ENCODE measurements around the gene ARRB2. TPM values are rescaled to one million over a fixed set of nuclear protein-coding genes. Genes with fewer than 3 reads are reported as not detected.
"Not testable (repeated sequence)": the region's sequence is repeated elsewhere in the genome, so short reads cannot be mapped to it uniquely, and the experiment has no call there.

The ARRB2 gene
- total RNA-seq, 1 donor from 2014 or later = 28.0 TPM

DNA sequence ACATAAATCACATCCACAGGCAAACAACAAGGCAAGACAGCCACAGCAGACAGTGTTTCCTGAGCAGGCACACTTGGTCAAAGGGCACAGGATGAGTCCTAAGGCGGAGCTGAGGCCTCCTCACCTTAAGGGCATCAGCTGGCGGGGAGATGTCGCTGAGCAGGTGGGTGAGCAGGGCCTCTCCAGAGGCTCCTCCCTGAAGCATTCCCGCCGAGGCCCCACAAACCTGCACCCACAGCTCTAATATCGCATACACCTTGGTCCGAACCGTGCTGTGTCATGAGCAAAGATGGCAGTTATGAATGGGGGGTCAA lies 35.8 kb upstream of the ARRB2 start:
- TF ChIP-seq, protein P1, sequence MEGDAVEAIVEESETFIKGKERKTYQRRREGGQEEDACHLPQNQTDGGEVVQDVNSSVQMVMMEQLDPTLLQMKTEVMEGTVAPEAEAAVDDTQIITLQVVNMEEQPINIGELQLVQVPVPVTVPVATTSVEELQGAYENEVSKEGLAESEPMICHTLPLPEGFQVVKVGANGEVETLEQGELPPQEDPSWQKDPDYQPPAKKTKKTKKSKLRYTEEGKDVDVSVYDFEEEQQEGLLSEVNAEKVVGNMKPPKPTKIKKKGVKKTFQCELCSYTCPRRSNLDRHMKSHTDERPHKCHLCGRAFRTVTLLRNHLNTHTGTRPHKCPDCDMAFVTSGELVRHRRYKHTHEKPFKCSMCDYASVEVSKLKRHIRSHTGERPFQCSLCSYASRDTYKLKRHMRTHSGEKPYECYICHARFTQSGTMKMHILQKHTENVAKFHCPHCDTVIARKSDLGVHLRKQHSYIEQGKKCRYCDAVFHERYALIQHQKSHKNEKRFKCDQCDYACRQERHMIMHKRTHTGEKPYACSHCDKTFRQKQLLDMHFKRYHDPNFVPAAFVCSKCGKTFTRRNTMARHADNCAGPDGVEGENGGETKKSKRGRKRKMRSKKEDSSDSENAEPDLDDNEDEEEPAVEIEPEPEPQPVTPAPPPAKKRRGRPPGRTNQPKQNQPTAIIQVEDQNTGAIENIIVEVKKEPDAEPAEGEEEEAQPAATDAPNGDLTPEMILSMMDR (IDR thresholded peaks at IDR 0.05) = no peak
- TF ChIP-seq POLR2A (IDR thresholded peaks at IDR 0.05) (no peak), POLR2AphosphoS5 (IDR thresholded peaks at IDR 0.05; ENCODE audit: insufficient read depth in 1 of 2, low read depth in 1 of 2) (no peak)
- no peak for DNase-seq (ENCODE audit: extremely low spot score in 2 of 2)
- H3K9me3 ChIP-seq = no peaks in the 10 kb centered on the region
- no peaks in the 10 kb centered on the region for H3K4me1 ChIP-seq
- H3K27ac ChIP-seq = no peak overlapping the region
- H3K27me3 ChIP-seq = no peaks in the 10 kb centered on the region
- intact Hi-C loops (cut with DNase I) = no loop called here
- no peak overlapping the region for H3K4me3 ChIP-seq
- peaks cover 0 to 78% of the 10 kb centered on the region in 2 donors for H3K36me3 ChIP-seq

DNA sequence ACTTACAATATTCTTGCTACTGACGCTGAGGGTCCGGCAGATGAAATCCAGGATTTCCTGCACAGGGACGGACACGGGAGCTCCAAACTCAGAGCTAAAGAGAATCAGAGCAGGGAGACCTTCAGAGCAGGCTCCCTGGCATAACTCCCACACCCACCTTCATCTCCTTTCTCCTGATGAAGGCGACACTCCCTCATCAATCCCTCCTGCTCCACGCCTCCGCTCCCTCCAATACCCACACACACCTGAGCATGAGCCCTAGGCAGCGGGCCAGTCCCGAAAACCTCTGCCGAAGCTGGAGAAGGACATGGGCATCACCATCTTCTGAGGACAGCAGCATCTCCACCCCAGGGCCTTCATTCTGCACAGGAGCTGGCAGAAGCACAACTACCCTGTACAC lies 34.6 kb upstream of the ARRB2 start:
- no peak for TF ChIP-seq POLR2A (IDR thresholded peaks at IDR 0.05)
- TF ChIP-seq, protein P1 (IDR thresholded peaks at IDR 0.05) = no peak
- no peak for TF ChIP-seq POLR2AphosphoS5 (IDR thresholded peaks at IDR 0.05; ENCODE audit: insufficient read depth in 1 of 2, low read depth in 1 of 2)

DNA sequence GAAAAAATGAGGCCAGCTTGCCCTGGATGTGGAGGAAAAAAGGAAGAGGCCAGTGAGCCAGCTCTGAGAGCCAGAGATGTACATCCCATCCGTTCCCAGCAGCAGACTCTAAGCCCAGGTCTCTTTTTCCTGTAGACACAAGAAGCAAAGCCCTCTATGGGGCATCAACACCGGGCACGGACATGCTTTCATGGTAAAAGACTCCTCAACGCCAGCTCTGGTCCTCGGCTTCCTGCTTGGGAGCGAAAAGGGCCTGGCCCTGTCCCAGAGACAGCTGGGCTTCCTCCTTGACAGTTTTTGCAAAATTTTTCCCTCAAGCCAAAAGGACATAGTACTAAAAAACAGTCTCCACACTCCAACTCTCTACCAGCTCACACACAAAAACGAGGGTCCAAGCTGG lies 33.6 kb upstream of the ARRB2 start:
- TF ChIP-seq POLR2A (IDR thresholded peaks at IDR 0.05) (no peak), POLR2AphosphoS5 (IDR thresholded peaks at IDR 0.05; ENCODE audit: insufficient read depth in 1 of 2, low read depth in 1 of 2) (no peak)
- TF ChIP-seq, protein P1 (IDR thresholded peaks at IDR 0.05) = no peak
- no peak for DNase-seq (ENCODE audit: extremely low spot score in 2 of 2)
- no peak overlapping the region for H3K27ac ChIP-seq
- intact Hi-C loops (cut with DNase I) = no loop called here
- H3K4me3 ChIP-seq = no peak overlapping the region
- no peaks in the 10 kb centered on the region for H3K9me3 ChIP-seq
- peaks cover 0 to 91% of the 10 kb centered on the region in 2 donors for H3K36me3 ChIP-seq
- H3K27me3 ChIP-seq = no peaks in the 10 kb centered on the region
- no peaks in the 10 kb centered on the region for H3K4me1 ChIP-seq

More for the DNA sequence above, 34.6 kb upstream of the ARRB2 start:
- Histone ChIP-seq H3K4me1 (no peaks in the 10 kb centered on the region), H3K27ac (no peak overlapping the region), H3K36me3 (peaks cover 0 to 88% of the 10 kb centered on the region in 2 donors), H3K4me3 (no peak overlapping the region), H3K27me3 (no peaks in the 10 kb centered on the region), H3K9me3 (no peaks in the 10 kb centered on the region)
- intact Hi-C loops (cut with DNase I) = no loop called here
- DNase-seq (ENCODE audit: extremely low spot score in 2 of 2) = no peak

DNA sequence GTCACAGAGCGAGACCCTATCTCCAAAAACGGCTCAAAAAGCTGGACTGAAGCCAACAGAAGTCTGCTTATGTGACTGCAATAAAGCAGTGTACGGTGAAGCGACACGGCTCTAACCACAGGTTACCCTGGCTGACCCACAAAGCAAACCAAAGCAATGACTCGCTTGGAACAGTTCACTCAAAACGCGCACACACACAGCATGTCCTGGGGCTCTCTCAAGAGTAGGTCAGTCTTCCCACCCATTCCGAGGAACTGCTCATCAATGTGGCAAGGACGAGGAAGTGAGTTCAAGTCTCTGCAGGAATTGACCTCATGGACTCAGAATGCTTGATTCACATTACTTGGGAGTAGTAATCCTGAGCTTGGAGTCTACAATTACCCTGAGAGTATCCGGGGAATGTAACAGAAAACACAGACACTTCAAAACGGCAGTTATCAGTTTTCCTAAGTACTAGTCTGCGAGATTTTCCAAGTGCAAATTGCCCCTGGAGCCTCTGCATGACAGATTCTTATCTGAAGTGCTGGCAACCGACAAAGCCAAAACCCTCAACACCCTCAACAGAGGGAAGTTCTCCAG lies 31.9 kb upstream of the ARRB2 start:
- Histone ChIP-seq H3K4me1 (no peaks in the 10 kb centered on the region), H3K9me3 (no peaks in the 10 kb centered on the region), H3K36me3 (peaks cover 0 to 88% of the 10 kb centered on the region in 2 donors), H3K4me3 (no peak overlapping the region), H3K27ac (no peak overlapping the region), H3K27me3 (no peaks in the 10 kb centered on the region)
- no peak for DNase-seq (ENCODE audit: extremely low spot score in 2 of 2)
- intact Hi-C loops (cut with DNase I) = no loop called here
- TF ChIP-seq POLR2A (IDR thresholded peaks at IDR 0.05) = no peak
- TF ChIP-seq POLR2AphosphoS5 (IDR thresholded peaks at IDR 0.05; ENCODE audit: insufficient read depth in 1 of 2, low read depth in 1 of 2) = no peak
- TF ChIP-seq, protein P1 (IDR thresholded peaks at IDR 0.05) = no peak

DNA sequence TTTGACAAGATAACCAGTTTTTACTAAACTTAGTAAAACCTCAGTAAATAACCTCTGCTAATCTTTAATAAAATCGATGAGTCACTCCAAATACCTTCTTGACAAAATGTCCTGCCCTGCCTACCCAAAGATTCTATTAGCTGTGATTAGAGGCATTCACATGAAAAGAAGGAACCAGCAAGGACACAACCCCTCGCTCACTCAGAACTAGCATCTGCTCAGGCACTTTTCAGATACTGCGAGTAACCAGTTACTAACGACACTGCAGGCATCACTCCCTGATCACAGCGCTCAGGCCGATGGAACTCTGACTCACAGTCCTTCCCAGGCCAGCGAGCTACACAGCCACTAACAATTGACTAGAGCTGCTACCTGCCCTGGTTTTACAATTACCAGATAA lies 30.8 kb upstream of the ARRB2 start:
- no peak for DNase-seq (ENCODE audit: extremely low spot score in 2 of 2)
- Histone ChIP-seq H3K4me1 (no peaks in the 10 kb centered on the region), H3K9me3 (no peaks in the 10 kb centered on the region), H3K4me3 (no peak overlapping the region), H3K27ac (no peak overlapping the region), H3K27me3 (no peaks in the 10 kb centered on the region), H3K36me3 (peaks cover 0 to 77% of the 10 kb centered on the region in 2 donors)
- intact Hi-C loops (cut with DNase I) = no loop called here
- TF ChIP-seq POLR2A (IDR thresholded peaks at IDR 0.05) (no peak), POLR2AphosphoS5 (IDR thresholded peaks at IDR 0.05; ENCODE audit: insufficient read depth in 1 of 2, low read depth in 1 of 2) (no peak)
- TF ChIP-seq, protein P1 (IDR thresholded peaks at IDR 0.05) = no peak

DNA sequence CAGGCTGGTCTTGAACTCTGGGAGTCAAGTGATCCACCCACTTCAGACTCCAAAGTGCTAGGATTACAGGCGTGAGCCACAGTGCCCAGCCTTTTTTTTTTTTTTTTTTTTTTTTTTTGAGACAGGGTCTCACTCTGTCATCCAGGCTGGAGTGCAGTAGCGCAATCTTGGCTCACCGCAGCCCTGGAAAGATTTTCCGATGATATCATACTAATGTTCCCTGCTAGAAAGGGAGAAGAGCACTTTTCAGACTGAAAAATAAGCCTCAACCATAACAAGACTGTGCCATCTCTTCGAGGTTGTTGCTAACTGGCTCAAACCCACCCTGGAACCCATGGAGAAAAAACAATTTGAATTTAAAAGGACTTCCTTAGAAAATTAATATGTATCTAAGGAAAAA lies 26.7 kb upstream of the ARRB2 start:
- H3K9me3 ChIP-seq; H3K4me1 ChIP-seq; H3K27ac ChIP-seq; H3K27me3 ChIP-seq; DNase-seq (ENCODE audit: extremely low spot score in 2 of 2); intact Hi-C loops (cut with DNase I); H3K4me3 ChIP-seq: not testable (repeated sequence)
- H3K36me3 ChIP-seq = peaks cover 0 to 48% of the 10 kb centered on the region in 2 donors

DNA sequence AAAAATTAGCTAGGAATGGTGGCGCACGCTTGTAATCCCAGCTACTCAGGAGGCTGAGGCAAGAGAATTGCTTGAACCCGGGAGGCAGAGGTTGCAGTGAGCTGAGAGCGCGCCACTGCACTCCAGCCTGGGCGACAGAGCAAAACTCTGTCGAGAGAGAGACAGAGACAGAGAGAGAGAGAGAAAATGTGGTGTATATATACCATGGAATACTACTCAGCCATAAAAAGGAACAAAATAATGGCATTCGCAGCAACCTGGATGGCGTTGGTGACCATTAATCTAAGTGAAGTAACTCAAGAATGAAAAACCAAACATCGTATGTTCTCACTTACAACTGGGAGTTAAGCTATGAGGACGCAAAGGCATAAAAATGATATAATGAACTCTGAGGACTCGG lies 20.6 kb upstream of the ARRB2 start:
- intact Hi-C loops (cut with DNase I); H3K27me3 ChIP-seq; H3K4me1 ChIP-seq; H3K4me3 ChIP-seq; DNase-seq (ENCODE audit: extremely low spot score in 2 of 2); H3K27ac ChIP-seq; H3K9me3 ChIP-seq: not testable (repeated sequence)
- peaks cover 0 to 35% of the 10 kb centered on the region in 2 donors for H3K36me3 ChIP-seq

All from vagina (tissue), 2 donors.